Activated CD8-positive, alpha-beta T cell treated with anti-CD3 and anti-CD28 coated beads for 36 hours (primary cell): ENCODE data around the gene SOX5. TPM values are rescaled to one million over a fixed set of nuclear protein-coding genes. Genes with fewer than 3 reads are reported as not detected.

ENCODE experiments used
- ATAC-seq: fragments of 200-7000 bp; cut with Tn5 transposase; one replicate; pipeline ENCODE4 v1.10.0; 2021; ENCODE audit warnings: mild to moderate bottlenecking, moderate library complexity
- CTCF ChIA-PET: fragments of 350-600 bp; sonication (Branson Sonifier 250); formaldehyde crosslinking; loops from one replicate; lab custom pipeline; 2021; ENCODE audit warnings: antibody characterized with exemption; lab: Charles Lee
- POLR2A ChIA-PET: fragments of 350-600 bp; sonication (Branson Sonifier 250); formaldehyde crosslinking; loops from one replicate; lab custom pipeline; 2021; ENCODE audit warnings: antibody characterized with exemption; lab: Charles Lee
- DNase-seq: peaks from one replicate; pipeline ENCODE4 v3.0.0-alpha.2; 2020
- H3K27ac Mint-ChIP-seq: one replicate; pipeline ENCODE4 v1.8.0; 2021; ENCODE audit warnings: mild to moderate bottlenecking, mixed read lengths
- H3K27me3 Mint-ChIP-seq: one replicate; pipeline ENCODE4 v1.8.0; 2021; ENCODE audit warnings: mixed read lengths
- H3K36me3 Mint-ChIP-seq: one replicate; pipeline ENCODE4 v1.8.0; 2021; ENCODE audit warnings: low read depth, mixed read lengths
- H3K4me1 Mint-ChIP-seq: one replicate; pipeline ENCODE4 v1.8.0; 2021; ENCODE audit warnings: low read depth, mixed read lengths
- H3K4me3 Mint-ChIP-seq: one replicate; pipeline ENCODE4 v1.8.0; 2021; ENCODE audit warnings: mild to moderate bottlenecking, moderate library complexity, mixed read lengths
- H3K9me3 Mint-ChIP-seq: one replicate; pipeline ENCODE4 v1.8.0; 2021; ENCODE audit warnings: mixed read lengths
- CTCF ChIP-seq: fragments of 200-600 bp; IDR thresholded peaks from one replicate; pipeline ENCODE4 v1.8.0; 2022; ENCODE audit warnings: antibody characterized with exemption, mild to moderate bottlenecking
- intact Hi-C: fragments of 100-400 bp; cut with micrococcal nuclease; formaldehyde crosslinking; loops from one replicate; pipeline ENCODE4 v1.10.0; 2022
- total RNA-seq, 2 experiments: library from RNA; stranded (reverse); gene quantifications; one replicate each; pipeline ENCODE4 v1.2.3, GENCODE V29; 2021

The SOX5 gene
- total RNA-seq, 2 experiments from 2014 or later = not detected

- CTCF ChIA-PET = no interaction called here
- H3K36me3 Mint-ChIP-seq = no peaks in the 10 kb centered on the region
- no peak for TF ChIP-seq CTCF
- no peaks in the 10 kb centered on the region for H3K27me3 Mint-ChIP-seq
- no peak for ATAC-seq
- POLR2A ChIA-PET = no interaction called here
- H3K4me3 Mint-ChIP-seq = no peak overlapping the region
- H3K27ac Mint-ChIP-seq = no peak overlapping the region
- H3K9me3 Mint-ChIP-seq = no peaks in the 10 kb centered on the region
- no peaks in the 10 kb centered on the region for H3K4me1 Mint-ChIP-seq
- intact Hi-C loops = no loop called here
- DNase-seq = no peak
Observed at GRCh38 chr12:23686095-23686494, 263.4 kb downstream of the SOX5 start.

- no peak for DNase-seq
- Mint-ChIP-seq H3K27ac (no peak overlapping the region), H3K36me3 (no peaks in the 10 kb centered on the region), H3K4me1 (no peaks in the 10 kb centered on the region), H3K4me3 (no peak overlapping the region), H3K27me3 (no peaks in the 10 kb centered on the region), H3K9me3 (no peaks in the 10 kb centered on the region)
- POLR2A ChIA-PET = no interaction called here
- TF ChIP-seq CTCF = no peak
- no peak for ATAC-seq
- intact Hi-C loops = no loop called here
- CTCF ChIA-PET = no interaction called here
Observed at GRCh38 chr12:23684121-23684520, 265.3 kb downstream of the SOX5 start.

- CTCF ChIA-PET = no interaction called here
- H3K4me1 Mint-ChIP-seq = no peaks in the 10 kb centered on the region
- H3K27ac Mint-ChIP-seq = no peak overlapping the region
- peaks cover 1% of the 10 kb centered on the region for H3K9me3 Mint-ChIP-seq
- no peak overlapping the region for H3K4me3 Mint-ChIP-seq
- H3K36me3 Mint-ChIP-seq = no peaks in the 10 kb centered on the region
- ATAC-seq = no peak
- H3K27me3 Mint-ChIP-seq = no peaks in the 10 kb centered on the region
- DNase-seq = no peak
- intact Hi-C loops = no loop called here
- POLR2A ChIA-PET = interaction anchor here (0.5 kb wide), 1 partner anchor 33 kb away, joined by 3 read pairs; no protein-coding TSS in a partner anchor
- no peak for TF ChIP-seq CTCF
Observed at GRCh38 chr12:23681237-23681636, 268.2 kb downstream of the SOX5 start.

- Mint-ChIP-seq H3K27ac (no peak overlapping the region), H3K36me3 (no peaks in the 10 kb centered on the region), H3K9me3 (peaks cover 1% of the 10 kb centered on the region), H3K4me3 (no peak overlapping the region), H3K4me1 (no peaks in the 10 kb centered on the region), H3K27me3 (no peaks in the 10 kb centered on the region)
- no peak for TF ChIP-seq CTCF
- intact Hi-C loops = no loop called here
- DNase-seq = no peak
- POLR2A ChIA-PET = no interaction called here
- ATAC-seq = no peak
- CTCF ChIA-PET = no interaction called here
Observed at GRCh38 chr12:23674064-23674463, 275.4 kb downstream of the SOX5 start.

- Mint-ChIP-seq H3K27ac (no peak overlapping the region), H3K4me3 (no peak overlapping the region), H3K9me3 (no peaks in the 10 kb centered on the region), H3K4me1 (no peaks in the 10 kb centered on the region), H3K27me3 (no peaks in the 10 kb centered on the region), H3K36me3 (no peaks in the 10 kb centered on the region)
- no peak for ATAC-seq
- CTCF ChIA-PET = no interaction called here
- no peak for DNase-seq
- intact Hi-C loops = no loop called here
- no peak for TF ChIP-seq CTCF
- POLR2A ChIA-PET = no interaction called here
Observed at GRCh38 chr12:23671881-23672280, 277.6 kb downstream of the SOX5 start.
